Measurements from ENCODE around the gene NODAL.
A peak's percentile ranks its signal among the peaks of the same experiment; 100 is the strongest.
"Not testable (repeated sequence)": the region's sequence is repeated elsewhere in the genome, so short reads cannot be mapped to it uniquely, and the experiment has no call there.

The NODAL gene

DNA sequence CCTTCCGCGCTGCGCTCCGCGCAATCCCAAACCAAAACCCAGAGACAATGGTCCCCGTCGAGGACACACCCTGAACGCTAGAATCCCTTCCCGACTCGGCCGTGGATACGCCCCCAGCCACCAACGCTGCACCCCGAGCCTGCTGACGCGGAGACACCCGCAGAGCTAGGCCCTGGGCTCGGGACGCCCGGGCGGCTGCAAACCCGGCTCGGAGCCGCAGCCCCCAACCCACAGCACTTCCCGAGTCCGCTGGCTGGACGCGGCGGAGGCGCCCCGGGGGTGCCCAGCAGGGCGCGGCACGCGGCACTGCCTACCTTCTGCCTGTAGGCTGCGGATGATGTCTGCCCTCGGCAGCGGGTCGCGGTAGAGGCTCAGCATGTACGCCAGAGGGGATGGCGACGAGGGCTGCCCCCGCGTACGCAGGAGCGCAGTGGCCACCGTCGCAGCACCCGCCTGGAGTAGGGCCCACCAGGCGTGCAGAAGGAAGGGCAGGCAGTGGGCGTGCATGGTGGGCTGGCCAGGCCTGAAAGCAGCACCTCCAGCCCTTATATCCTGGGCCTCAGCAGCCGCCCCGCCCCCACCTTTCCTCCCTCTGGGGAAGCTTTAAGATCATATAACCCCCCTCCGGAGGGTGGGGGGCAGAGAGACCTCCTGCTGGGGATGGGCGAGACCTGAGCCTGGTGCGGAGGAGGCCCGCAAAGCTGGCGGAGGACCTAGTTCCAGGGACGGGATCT is at the start of gene NODAL:
NODAL (minus strand) TSS at position 521 of the 734 bp plus-strand sequence; CDS start at position 507, 14 bp downstream.
- Histone ChIP-seq H3K4me3 (ENCODE audit: low read depth in 1 of 2, low read length in 2 of 2) (peak within 1 kb of the TSS; percentile 39 to 46), H3K9ac (ENCODE audit: low read length) (no peak within 1 kb of the TSS), H3K4me1 (ENCODE audit: insufficient read depth, low read length) (peaks cover 21% of the 10 kb centered on the region), H3K27ac (ENCODE audit: low read depth, low read length) (no peak within 1 kb of the TSS), H3K9me3 (ENCODE audit: low read length) (no peaks in the 10 kb centered on the region), H3K27me3 (ENCODE audit: control insufficient read depth in 1 of 2, insufficient read depth in 2 of 2, low read length in 2 of 2) (peaks cover 16 to 29% of the 10 kb centered on the region in 2 donors), H3K36me3 (ENCODE audit: insufficient read depth, low read length) (no peaks in the 10 kb centered on the region)

DNA sequence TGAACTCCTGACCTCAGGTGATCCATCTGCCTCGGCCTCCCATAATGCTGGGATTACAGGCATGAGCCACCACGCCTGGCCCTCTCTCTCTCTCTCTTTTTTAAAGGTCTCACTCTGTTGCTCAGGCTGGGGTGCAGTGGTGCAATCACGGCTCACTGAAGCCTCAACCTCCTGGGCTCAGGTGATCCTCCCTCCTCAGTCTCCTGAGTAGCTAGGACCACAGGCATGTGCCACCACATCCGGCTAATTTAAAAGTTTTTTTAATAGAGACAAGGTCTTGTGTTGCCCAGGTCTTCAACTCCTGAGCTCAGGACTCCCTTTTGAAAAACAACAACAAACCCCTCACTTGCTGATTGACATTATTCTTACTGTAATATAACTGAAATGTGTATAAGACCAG is 48.7 kb upstream of the NODAL start:
- no peaks in the 10 kb centered on the region for H3K36me3 ChIP-seq (ENCODE audit: insufficient read depth, low read length)
- no peaks in the 10 kb centered on the region for H3K27me3 ChIP-seq (ENCODE audit: control insufficient read depth in 1 of 2, insufficient read depth in 2 of 2, low read length in 2 of 2)
- H3K9me3 ChIP-seq (ENCODE audit: low read length), result no peaks in the 10 kb centered on the region
- no peak overlapping the region for H3K4me3 ChIP-seq (ENCODE audit: low read depth in 1 of 2, low read length in 2 of 2)
- no peak overlapping the region for H3K27ac ChIP-seq (ENCODE audit: low read depth, low read length)
- peaks cover 10% of the 10 kb centered on the region for H3K4me1 ChIP-seq (ENCODE audit: insufficient read depth, low read length)
- no peak overlapping the region for H3K9ac ChIP-seq (ENCODE audit: low read length)

DNA sequence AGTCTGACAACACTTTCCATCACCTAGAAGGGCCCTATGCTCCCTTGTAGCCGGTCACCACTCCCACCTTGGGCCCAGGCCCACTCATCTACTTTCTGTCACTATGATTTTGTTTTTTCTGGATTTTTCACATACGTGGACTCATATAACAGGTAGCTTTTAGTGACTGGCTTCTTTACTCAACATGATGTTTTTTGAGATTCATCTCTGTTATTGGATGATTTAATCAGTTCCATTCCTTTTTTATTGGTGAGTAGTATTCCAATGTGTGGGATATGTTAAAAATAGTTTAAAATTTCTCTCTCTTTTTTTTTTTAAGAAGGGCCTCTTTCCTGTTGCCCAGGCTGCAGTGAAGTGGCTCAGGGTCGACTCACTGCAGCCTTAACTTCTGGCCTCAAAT is 46.3 kb upstream of the NODAL start:
- no peak overlapping the region for H3K27ac ChIP-seq (ENCODE audit: low read depth, low read length)
- H3K4me1 ChIP-seq (ENCODE audit: insufficient read depth, low read length), result peaks cover 14% of the 10 kb centered on the region

DNA sequence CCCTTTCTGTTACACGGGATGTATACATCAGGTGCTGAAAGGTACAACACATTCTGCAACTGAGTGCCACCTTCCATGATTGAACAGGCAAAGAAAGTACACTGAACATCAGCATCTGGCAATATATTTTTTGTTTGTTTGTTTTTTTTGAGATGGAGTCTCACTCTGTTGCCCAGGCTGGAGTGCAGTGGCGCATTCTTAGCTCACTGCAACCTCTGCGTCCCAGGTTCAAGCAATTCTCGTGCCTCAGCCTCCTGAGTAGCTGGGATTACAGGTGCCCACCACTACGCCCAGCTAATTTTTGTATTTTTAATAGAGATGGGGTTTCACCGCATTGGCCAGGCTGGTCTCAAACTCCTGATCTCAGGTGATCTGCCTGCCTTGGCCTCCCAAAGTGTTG is 42.4 kb upstream of the NODAL start:
- H3K27me3 ChIP-seq (ENCODE audit: control insufficient read depth in 1 of 2, insufficient read depth in 2 of 2, low read length in 2 of 2); H3K27ac ChIP-seq (ENCODE audit: low read depth, low read length); H3K9ac ChIP-seq (ENCODE audit: low read length); H3K4me3 ChIP-seq (ENCODE audit: low read depth in 1 of 2, low read length in 2 of 2); H3K9me3 ChIP-seq (ENCODE audit: low read length); H3K36me3 ChIP-seq (ENCODE audit: insufficient read depth, low read length): not testable (repeated sequence)
- H3K4me1 ChIP-seq (ENCODE audit: insufficient read depth, low read length), result peaks cover 33% of the 10 kb centered on the region

More for the DNA sequence above, 46.3 kb upstream of the NODAL start:
- Histone ChIP-seq H3K9me3 (ENCODE audit: low read length) (no peaks in the 10 kb centered on the region), H3K4me3 (ENCODE audit: low read depth in 1 of 2, low read length in 2 of 2) (no peak overlapping the region), H3K36me3 (ENCODE audit: insufficient read depth, low read length) (no peaks in the 10 kb centered on the region), H3K27me3 (ENCODE audit: control insufficient read depth in 1 of 2, insufficient read depth in 2 of 2, low read length in 2 of 2) (no peaks in the 10 kb centered on the region), H3K9ac (ENCODE audit: low read length) (no peak overlapping the region)

DNA sequence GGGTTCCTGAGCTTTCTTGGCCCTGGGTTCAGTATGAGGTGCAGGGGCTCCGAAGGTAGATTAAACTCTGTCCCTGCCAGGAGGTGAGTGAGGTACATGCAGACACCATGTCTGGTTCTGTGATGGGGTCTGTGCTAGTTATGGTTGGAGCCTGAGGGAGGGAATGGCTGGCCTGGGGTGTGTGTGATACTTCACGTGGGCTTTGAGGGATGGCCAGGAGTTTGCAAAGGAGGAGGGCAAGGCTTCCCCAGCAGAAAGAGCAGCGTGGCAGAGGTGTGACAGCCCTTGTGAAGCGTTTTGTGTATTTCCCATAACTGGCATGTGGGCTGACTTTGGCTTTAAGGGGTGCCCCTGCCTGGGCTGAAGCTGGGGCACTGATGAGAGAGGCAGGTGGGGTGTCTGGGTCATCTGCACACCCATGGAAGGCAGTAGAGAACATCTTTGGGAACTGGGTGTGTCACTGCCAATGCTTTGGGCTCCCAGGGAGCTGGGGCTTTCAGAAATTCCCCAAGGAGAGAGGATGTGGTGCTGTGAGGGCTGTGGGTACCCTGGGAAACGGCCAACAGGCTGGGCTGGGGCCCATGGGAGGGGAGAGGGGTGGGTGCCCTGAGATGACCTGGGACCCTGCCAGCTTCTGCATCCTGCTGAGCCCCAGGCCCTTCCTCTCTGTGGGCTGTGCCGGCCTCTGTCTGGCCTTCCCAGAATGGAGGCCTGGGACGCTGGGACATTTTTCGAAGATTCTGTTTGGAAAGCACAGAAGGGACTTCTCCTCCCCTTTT is 41.7 kb upstream of the NODAL start:
- Histone ChIP-seq H3K4me1 (ENCODE audit: insufficient read depth, low read length) (peaks cover 33% of the 10 kb centered on the region), H3K9me3 (ENCODE audit: low read length) (no peaks in the 10 kb centered on the region), H3K27me3 (ENCODE audit: control insufficient read depth in 1 of 2, insufficient read depth in 2 of 2, low read length in 2 of 2) (no peaks in the 10 kb centered on the region), H3K27ac (ENCODE audit: low read depth, low read length) (peak overlapping the region; percentile 66), H3K36me3 (ENCODE audit: insufficient read depth, low read length) (no peaks in the 10 kb centered on the region), H3K9ac (ENCODE audit: low read length) (no peak overlapping the region), H3K4me3 (ENCODE audit: low read depth in 1 of 2, low read length in 2 of 2) (no peak overlapping the region)

DNA sequence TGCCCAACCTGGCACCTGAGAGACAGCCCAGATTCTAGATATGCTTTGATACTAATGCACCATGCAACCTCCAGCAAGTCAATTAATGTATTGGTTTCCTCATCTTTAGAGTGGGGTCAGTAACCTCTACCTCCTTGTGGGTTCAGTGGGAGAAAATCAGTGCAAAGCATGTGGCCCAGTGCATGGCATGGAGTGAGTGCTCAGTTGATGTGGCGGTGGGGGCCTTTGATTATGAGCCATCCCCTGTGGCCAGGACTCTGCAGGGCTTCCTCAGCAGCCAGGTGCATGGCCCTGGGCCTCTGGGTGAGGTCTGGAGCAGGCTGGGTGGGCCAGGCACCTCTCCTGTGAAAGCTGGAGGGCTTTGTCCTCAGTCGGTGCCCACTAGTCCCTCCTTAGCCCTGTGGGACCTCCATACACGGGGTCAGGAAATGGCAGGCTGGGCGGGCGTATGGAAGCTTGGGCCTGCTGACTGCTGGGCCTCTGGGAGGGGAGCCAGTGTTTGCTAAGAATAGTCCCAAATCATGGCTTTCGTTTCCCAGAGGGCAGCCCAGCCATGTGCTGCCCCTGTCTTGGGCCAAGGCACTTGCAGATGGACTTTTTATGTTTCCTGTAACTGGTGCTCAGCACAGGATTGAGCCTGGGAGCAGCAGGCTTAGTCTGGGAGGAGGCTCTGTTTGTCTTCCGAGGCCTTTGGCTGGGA is 40.5 kb upstream of the NODAL start:
- Histone ChIP-seq H3K9ac (ENCODE audit: low read length) (no peak overlapping the region), H3K27ac (ENCODE audit: low read depth, low read length) (peak overlapping the region; percentile 66), H3K36me3 (ENCODE audit: insufficient read depth, low read length) (no peaks in the 10 kb centered on the region), H3K4me3 (ENCODE audit: low read depth in 1 of 2, low read length in 2 of 2) (no peak overlapping the region), H3K4me1 (ENCODE audit: insufficient read depth, low read length) (peaks cover 40% of the 10 kb centered on the region), H3K27me3 (ENCODE audit: control insufficient read depth in 1 of 2, insufficient read depth in 2 of 2, low read length in 2 of 2) (no peaks in the 10 kb centered on the region), H3K9me3 (ENCODE audit: low read length) (no peaks in the 10 kb centered on the region)

DNA sequence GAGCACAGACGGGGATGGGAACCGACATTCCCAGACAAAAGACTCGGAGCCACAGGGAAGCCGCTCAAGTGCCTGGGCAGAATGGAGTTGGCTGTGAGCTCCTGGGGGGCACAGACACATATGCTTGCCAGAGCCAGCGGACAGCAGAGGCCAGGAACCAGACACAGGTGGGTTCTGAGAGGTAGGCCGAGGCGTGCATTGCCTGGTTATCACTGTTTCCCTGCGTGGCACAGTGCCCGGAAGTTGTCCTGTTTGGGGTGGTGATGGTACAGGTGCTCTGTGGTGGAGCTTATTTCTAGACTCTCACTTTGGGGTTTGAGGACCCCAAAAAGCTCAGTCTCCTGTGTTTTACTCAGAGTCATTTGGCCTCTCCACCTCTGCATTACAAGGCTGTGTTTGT is 39.6 kb upstream of the NODAL start:
- peaks cover 40% of the 10 kb centered on the region for H3K4me1 ChIP-seq (ENCODE audit: insufficient read depth, low read length)
- H3K27me3 ChIP-seq (ENCODE audit: control insufficient read depth in 1 of 2, insufficient read depth in 2 of 2, low read length in 2 of 2), result no peaks in the 10 kb centered on the region
- no peaks in the 10 kb centered on the region for H3K36me3 ChIP-seq (ENCODE audit: insufficient read depth, low read length)
- no peaks in the 10 kb centered on the region for H3K9me3 ChIP-seq (ENCODE audit: low read length)
- no peak overlapping the region for H3K9ac ChIP-seq (ENCODE audit: low read length)
- H3K4me3 ChIP-seq (ENCODE audit: low read depth in 1 of 2, low read length in 2 of 2), result no peak overlapping the region
- H3K27ac ChIP-seq (ENCODE audit: low read depth, low read length), result no peak overlapping the region

DNA sequence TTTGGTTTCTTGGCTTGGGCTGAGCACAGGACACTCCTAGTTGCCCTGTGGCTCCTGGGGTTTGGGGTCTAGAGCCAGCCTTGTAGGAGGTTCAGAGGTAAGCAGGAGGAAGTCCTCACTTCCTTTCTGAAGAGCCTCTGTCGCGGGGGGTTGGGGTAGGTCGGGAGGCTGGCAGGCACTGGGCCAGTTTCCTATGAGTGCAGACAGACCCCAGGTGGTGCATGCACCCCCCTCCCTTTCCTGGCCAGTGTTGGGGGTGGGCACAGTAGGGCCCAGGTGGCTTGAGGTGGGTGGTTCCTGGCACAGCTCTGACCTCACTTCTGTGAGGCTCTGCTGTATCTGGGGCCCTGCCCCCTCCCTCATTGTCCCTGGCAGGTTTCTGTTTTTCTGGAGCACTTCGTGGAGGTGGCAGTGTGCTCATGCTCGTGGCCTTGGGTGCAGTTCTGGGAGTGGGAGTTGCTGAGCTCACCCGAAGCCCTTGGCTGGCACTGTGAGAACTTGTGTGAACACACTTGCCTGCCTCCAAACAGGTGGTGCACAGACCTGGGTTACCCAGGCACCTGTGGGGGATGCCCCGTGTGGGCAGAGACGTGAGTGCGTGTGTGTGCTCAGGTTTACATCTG is 38.9 kb upstream of the NODAL start:
- H3K9me3 ChIP-seq (ENCODE audit: low read length), result no peaks in the 10 kb centered on the region
- no peak overlapping the region for H3K9ac ChIP-seq (ENCODE audit: low read length)
- peaks cover 40% of the 10 kb centered on the region for H3K4me1 ChIP-seq (ENCODE audit: insufficient read depth, low read length)

DNA sequence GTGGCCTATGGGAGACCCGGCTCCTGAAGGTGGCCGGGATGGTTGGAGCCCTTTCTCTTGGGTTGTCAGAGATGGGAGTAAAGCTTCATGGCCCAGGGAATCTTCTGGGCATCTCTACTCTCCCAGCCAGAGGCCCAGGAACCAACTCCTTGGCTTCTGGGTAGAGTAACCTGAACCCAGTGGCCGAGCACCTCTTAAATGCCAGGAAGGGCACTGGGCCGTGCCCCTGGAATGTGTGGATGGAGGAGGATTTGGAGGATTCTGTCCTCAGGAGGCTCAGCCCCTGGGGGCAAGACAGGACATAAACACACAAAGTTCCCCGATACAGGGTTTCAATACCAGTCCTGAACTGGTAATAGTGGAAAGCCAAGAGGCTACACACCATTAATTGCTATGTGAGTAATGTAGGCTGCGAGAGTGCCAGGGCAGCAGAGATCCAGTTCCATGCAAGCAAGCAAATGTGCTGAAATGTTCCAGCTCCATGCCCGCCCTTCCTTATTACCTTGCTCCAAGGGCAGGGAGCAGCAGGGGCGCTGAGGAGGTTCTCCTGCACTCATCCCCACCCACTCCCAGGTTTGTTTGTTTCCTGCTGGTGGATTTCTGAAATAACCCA is 38.3 kb upstream of the NODAL start:
- Histone ChIP-seq H3K9ac (ENCODE audit: low read length) (no peak overlapping the region), H3K4me3 (ENCODE audit: low read depth in 1 of 2, low read length in 2 of 2) (peak overlapping the region in 1 of 2 donors; percentile 55), H3K4me1 (ENCODE audit: insufficient read depth, low read length) (peaks cover 40% of the 10 kb centered on the region)

More for the DNA sequence above, 38.9 kb upstream of the NODAL start:
- H3K27me3 ChIP-seq (ENCODE audit: control insufficient read depth in 1 of 2, insufficient read depth in 2 of 2, low read length in 2 of 2), result no peaks in the 10 kb centered on the region
- H3K4me3 ChIP-seq (ENCODE audit: low read depth in 1 of 2, low read length in 2 of 2), result no peak overlapping the region
- no peak overlapping the region for H3K27ac ChIP-seq (ENCODE audit: low read depth, low read length)
- no peaks in the 10 kb centered on the region for H3K36me3 ChIP-seq (ENCODE audit: insufficient read depth, low read length)

DNA sequence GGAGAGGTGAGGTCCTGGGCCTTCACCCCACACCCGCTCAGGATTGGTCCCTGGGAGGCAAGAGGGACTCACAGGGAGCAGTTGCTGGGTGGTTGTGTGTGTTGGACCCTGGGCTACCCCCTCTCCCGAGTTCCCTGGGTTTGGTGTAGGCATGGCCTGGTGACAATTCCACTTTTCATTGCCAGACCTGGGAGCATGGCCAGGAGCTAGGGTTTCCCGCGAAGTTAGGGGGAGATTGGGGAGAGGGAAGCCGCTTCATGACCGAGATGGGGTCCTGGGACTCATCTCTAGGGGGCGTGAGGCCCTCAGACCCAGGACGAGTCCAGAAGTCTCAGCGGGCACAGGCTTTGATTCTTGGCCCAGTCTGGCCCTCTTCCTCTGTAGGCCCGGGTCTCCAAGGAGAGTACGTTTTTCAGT is 37.7 kb upstream of the NODAL start:
- H3K27me3 ChIP-seq (ENCODE audit: control insufficient read depth in 1 of 2, insufficient read depth in 2 of 2, low read length in 2 of 2), result no peaks in the 10 kb centered on the region
- H3K36me3 ChIP-seq (ENCODE audit: insufficient read depth, low read length), result no peaks in the 10 kb centered on the region
- no peak overlapping the region for H3K9ac ChIP-seq (ENCODE audit: low read length)
- peaks cover 40% of the 10 kb centered on the region for H3K4me1 ChIP-seq (ENCODE audit: insufficient read depth, low read length)
- peak overlapping the region; percentile 4 for H3K27ac ChIP-seq (ENCODE audit: low read depth, low read length)
- peak overlapping the region; percentile 55 to 64 for H3K4me3 ChIP-seq (ENCODE audit: low read depth in 1 of 2, low read length in 2 of 2)
- H3K9me3 ChIP-seq (ENCODE audit: low read length), result no peaks in the 10 kb centered on the region

More for the DNA sequence above, 38.3 kb upstream of the NODAL start:
- Histone ChIP-seq H3K36me3 (ENCODE audit: insufficient read depth, low read length) (no peaks in the 10 kb centered on the region), H3K9me3 (ENCODE audit: low read length) (no peaks in the 10 kb centered on the region), H3K27ac (ENCODE audit: low read depth, low read length) (no peak overlapping the region), H3K27me3 (ENCODE audit: control insufficient read depth in 1 of 2, insufficient read depth in 2 of 2, low read length in 2 of 2) (no peaks in the 10 kb centered on the region)
